HG02970 (cell line): ENCODE results near the gene ABCC10.
"Not testable (repeated sequence)": the region's sequence is repeated elsewhere in the genome, so short reads cannot be mapped to it uniquely, and the experiment has no call there.

Experiments used
- ATAC-seq: cut with Tn5 transposase; IDR thresholded peaks from one replicate; pipeline ENCODE4 v1.9.1; 2021; ENCODE audit warnings: mild to moderate bottlenecking, moderate library complexity, moderate number of reproducible peaks; ENCODE audit not compliant: unreplicated experiment, low FRiP score

ABCC10 gene

GRCh38 chr6:43427406-43428111 is at the start of gene ABCC10:
Gene ABCC10, plus strand, starts transcription at chr6:43427541. Its CDS starts 438 bp downstream, at chr6:43427979.
- peak; percentile 92 for ATAC-seq

DNA sequence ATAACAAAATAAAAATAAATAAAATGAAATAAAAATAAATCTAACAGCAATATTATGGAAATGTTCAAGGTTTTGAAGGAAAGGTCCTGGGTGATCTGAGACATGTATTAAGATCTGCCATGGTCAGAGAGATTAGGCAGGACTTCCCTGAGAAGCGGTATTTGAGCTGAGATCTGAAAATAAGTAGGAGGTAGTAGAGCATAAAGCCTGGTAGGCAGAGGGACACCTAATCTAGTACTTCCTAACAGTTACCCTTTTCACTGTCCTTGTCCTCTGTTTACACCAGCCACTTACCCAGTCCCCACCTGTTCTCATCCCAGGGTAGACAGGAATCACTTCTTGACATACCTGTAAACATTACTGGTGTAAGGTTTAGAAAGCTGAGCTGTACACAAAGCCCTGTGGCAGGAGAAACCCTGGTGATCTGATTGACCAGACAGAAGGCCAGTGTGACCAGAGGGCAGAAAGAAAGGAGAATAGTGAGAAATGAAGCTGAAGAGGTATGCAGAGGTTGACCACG is 49.6 kb upstream of the ABCC10 start:
- no peak for ATAC-seq

GRCh38 chr6:43378631-43379030 is 48.7 kb upstream of the ABCC10 start:
- ATAC-seq, result no peak

DNA sequence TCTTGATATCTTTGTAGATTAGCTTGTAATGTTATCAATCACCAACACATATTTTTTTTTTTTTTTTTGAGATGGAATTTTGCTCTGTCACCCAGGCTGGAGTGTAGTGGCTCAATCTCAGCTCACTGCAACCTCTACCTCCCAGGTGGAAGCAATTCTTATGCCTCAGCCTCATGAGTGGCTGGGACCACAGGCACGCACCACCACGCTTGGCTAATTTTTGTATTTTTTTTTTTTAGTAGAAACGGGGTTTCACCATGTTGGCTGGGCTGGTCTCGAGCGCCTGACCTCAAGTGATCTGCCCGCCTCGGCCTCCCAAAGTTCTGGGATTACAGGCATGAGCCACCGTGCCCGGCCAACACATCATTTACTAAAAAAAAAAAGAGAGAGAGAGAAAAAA is 46.5 kb upstream of the ABCC10 start:
- not testable (repeated sequence) for ATAC-seq

DNA sequence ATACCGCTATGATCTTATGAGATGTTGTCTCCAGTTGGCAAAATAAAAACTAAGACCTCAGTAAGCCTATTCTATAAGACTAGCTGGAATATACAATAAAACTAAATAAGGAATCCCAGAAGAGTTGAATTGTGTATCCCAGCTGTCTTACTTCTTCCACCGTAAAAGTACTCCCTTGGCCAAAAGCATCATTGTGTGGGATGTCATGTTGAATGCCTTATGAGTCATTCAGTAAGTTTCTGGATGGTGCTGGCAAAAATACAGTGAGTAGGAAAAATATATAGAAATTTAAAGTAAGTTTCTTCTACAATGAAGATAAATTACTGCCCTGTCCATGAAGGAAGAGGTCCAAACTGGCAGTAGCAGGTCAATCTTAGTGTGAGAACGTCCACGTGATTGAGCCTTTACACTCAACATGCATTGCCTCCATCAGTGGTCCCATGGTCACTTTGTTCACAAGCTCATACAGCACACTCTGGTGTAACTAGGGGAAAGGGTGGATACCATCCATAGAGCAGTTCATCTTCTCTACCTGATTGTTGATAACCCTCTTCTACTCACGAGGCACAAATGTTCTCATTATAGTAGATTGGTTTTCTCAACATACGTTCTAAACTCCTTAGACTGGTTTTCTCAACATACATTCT is 44.2 kb upstream of the ABCC10 start:
- no peak for ATAC-seq

DNA sequence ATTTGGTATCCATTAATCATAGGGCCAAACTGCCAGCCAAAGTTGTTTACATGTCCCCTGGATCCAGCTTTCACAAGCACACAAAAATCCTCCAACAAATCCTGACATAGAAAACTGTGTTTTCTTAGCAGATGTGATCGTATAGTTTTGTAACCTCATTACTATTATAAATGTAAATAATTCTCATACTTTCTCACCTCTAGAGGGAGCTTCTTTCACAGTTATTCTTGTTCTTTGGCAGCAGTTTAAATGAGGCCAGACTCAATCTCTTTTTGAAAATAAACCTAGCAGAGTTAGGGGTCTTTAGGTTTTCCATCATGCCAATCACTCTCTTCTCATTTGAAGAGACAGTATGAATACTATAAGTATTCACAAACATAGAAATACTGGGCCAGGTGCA is 40.8 kb upstream of the ABCC10 start:
- ATAC-seq, result no peak

GRCh38 chr6:43389730-43390295 is 37.5 kb upstream of the ABCC10 start:
- no peak for ATAC-seq

DNA sequence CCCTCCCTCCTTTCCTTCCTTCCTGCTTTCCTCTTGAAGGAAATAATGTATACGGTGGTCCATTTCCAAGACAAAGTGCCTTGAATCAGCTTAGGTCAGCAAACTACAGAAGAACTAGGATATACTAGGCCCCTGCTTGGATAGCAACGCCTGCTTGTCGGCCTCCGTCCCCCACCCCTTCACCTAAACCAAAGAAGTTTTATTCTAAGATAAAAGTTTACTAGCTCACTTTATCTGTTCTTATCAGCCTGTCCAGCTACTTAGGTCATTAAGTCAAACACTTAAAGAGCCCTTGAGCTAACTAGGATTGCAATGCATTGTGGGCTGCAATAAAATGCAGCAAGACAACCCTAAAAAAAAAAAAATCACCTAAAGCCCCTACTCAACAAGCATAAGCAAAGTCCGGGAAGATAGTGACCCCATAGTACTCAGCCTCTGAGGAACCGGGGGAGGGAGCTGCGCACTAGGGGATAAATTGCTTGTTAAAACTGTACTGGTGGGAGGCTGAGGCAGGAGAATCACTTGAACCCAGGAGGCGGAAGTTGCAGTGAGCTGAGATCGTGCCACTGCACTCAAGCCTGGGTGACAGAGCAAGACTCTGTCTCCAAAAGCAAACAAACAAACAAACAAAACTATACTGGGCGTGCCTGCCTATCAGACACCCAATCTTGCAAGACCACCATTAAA is 36.4 kb upstream of the ABCC10 start:
- not testable (repeated sequence) for ATAC-seq

DNA sequence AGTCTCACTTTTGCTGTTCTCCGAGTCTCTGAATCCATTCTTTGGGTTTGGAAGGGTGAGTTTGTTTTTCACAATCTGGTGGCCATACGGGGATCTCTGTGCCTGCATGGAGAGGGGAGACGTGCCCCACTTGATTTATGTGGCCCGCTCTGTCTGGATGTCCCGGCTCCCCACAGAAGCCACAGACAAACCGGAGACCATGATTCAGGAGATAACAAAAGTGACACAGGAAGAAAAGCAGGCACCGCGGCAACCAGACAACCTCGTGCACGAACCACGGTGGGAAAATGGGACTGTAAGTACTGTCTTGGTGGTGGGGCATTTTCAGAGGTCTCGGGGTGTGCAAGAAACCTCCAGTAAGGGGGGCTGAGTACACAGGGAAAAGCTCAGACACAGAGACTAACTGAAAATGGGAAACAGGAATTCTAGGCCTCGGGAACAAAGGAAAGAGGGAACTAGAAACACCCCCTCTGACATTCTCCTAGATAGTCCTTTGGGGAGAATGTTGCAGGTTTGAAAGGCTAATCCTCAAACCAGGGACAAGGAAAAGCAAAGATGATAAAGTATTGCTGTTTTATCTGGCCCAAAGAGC is 35.8 kb upstream of the ABCC10 start:
- no peak for ATAC-seq

DNA sequence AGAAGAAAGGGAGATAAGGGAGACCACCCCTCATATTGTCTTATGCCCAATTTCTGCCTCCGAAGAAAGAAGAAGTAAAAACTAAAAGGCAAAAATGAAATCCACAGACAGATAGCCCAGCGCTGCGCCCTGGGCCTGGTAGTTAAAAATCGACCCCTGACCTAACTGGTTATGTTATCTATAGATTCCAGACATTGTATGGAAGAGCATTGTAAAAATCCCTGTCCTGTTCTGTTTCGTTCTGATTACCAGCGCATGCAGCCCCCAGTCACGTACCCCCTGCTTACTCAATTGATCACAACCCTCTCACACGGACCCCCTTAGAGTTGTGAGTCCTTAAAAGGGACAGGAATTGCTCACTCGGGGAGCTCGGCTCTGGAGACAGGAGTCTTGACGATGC is 34.2 kb upstream of the ABCC10 start:
- not testable (repeated sequence) for ATAC-seq

DNA sequence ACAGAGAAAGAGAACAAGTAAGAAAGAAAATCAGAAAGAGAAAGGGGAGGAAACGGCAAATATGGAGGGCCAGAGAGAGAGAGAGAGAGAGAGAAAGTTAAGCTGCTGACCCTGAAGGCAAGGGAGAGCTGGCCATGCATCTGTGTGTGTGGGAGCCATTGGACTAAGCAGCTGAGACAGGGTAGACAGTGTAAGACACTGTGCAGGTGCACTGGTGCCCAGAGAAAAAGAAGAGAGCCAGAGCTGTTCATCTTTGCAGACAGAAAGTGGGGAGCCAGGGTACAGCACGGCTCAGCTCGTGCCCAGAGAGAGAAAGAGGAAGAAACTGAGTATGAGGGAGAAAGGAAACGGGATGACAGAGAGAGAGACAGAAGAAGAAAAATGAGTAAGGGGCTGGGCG is 33.7 kb upstream of the ABCC10 start:
- ATAC-seq, result no peak

DNA sequence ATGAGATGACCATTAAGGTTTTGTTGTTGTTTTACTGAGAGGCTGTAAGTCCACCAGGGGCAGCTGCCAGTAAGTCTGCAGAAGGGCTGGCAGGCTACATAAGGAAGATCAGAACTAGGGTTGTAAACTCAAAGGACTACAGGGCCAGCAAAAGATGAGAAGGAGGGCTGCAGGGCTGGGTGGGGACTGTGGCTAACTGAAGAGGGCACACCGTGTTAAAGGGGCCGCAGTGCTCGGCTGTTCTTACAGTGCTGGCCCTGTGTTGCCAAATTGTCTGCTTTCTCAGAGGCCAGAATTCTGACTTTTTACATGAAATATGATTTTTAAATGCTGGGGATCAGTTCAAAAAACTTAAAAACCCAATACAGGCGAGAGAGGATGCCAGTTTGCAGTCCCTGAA is 32.4 kb upstream of the ABCC10 start:
- ATAC-seq, result no peak

DNA sequence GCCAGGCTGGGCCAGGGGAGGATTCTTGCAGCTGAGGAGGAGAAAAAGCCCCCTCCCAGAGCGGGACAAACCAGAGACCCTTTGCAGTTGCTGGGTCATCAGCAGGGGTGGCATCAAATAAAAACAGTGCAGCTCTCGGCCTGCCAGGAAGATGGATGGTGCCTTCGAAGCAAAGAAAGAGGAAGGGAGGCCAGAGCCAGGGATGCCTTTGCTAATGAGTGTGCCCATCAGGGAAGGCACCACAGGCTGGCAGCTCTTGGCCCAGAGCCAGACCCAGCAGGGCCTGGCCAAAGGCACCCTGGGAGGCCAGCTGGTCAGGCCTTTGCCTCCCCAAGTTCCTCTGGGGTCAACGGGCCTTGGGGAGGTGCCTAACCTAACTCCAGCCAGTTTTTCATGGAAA is 31.6 kb upstream of the ABCC10 start:
- ATAC-seq, result no peak

DNA sequence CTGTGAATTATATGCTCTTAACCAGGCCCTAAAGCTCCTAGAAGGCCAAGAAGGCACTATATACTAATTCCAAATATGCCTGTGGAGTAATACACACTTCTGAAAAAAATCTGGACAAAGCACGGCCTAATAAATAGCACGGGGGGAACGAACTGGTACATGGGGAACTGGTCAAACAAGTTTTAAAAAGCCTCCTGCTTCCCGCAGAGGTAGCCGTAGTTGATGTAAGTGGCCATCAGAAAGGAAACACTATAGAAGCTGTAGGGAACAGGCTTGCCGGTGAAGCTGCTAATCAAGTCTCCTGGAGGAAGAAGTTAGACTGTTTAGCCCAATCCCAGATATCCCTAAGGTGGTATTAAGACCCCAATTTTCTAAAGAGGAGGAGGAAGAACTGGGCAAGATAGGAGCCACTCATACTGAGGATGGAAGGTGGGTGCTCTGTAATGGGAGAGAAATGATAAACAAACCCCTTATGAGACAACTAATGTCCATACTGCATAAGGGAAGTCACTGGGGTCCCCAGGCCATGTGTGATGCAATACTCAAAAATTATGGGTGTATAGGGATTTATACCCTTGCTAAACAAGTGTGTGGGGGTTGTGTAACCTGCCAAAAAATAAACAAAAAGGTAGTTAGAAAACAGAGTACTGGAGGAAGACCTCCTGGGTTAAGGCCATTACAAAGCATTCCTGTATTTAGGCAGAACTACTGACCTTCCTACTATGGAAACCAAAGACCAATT is 30.8 kb upstream of the ABCC10 start:
- ATAC-seq, result no peak

DNA sequence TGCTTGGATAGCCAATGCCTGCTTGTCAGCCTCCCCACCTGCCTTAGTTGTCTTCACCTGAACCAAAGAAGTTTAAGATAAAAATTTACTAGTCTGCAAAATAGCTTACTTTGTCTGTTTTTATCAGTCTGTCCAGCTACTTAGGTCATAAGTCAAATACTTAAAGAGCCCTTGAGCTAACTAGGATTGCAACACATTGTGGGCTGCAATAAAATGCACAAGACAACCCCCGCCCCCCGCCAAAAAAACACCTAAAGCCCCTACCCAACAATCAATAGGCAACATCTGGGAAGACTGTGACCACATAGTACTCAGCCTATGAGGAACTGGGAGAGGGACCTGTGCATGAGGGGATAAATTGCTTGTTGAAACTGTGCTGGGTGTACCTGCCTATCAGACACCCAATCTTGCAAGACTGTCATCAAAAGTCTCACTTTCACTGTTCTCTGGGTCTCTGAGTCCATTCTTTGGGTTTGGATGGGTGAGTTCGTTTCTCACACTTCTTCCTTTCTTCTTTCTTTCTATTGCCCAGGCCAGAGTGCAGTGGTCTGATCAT is 27.3 kb upstream of the ABCC10 start:
- ATAC-seq, result no peak

DNA sequence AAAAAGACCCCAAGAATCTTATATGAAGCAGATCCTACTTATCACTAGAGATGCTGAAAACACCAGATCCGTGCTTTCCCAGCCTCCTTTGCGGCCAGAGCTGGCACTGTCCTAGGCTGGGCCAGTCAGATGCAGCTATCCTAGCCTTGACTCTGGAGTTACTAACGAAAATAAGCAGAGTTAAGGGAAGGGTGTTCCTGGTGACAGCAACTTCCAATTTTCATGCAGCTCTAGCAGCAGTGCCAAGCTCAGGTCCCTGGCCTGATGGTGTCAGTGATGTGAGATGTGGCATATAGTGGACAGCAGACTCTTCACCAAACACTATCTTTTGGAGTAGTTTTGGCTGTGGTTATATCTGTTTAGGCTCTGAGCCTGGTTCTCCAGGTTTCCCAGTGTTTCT is 25.6 kb upstream of the ABCC10 start:
- no peak for ATAC-seq

GRCh38 chr6:43402820-43403219 is 24.5 kb upstream of the ABCC10 start:
- no peak for ATAC-seq

GRCh38 chr6:43405354-43405753 is 22.0 kb upstream of the ABCC10 start:
- ATAC-seq, result no peak

- ATAC-seq, result no peak
Observed at GRCh38 chr6:43407296-43407695, 20.0 kb upstream of the ABCC10 start.

- no peak for ATAC-seq
Observed at GRCh38 chr6:43408259-43408658, 19.1 kb upstream of the ABCC10 start.
